K562 (cell line): ENCODE results near the gene ELMO1. TPM values are rescaled to one million over a fixed set of nuclear protein-coding genes. Genes with fewer than 3 reads are reported as not detected.

Experiments
- ATAC-seq: fragments of 200-7000 bp; cut with Tn5 transposase; 3 replicates; pipeline ENCODE4 v1.9.1; 2020; ENCODE audit warnings: moderate library complexity
- BruUV-seq: library from RNA; stranded (reverse); fragments of 400-500 nt; replicated peaks from 2 replicates; lab custom pipeline; 2021; lab: Mats Ljungman, UMichigan
- CTCF ChIA-PET: fragments of 300-600 bp; formaldehyde crosslinking; extraction: SDS; loops from one replicate; lab custom pipeline; 2021; ENCODE audit warnings: low intra/inter-chr PET ratio; lab: Yijun Ruan, JAX
- POLR2A ChIA-PET: fragments of 300-600, 350-650 bp; sonication (Branson Sonifier 250); formaldehyde crosslinking; extraction: SDS; loops from one replicate; lab custom pipeline; 2021; ENCODE audit warnings: antibody characterized with exemption, inconsistent platforms; lab: Yijun Ruan, JAX
- DNase-seq, 4 experiments: peaks; one replicate each; pipeline versions ENCODE4 v3.0.0 to v3.0.0-alpha.2; 2011 to 2018; ENCODE audit warnings: low spot score in 3 of 4, mixed read lengths in 3 of 4; ENCODE audit errors: extremely low read depth in 1 of 4
- FAIRE-seq: peaks from 2 replicates; lab custom pipeline; 2011; peaks lifted over from hg19 to GRCh38; lab: Jason Lieb, UNC
- H2AFZ ChIP-seq: 2 replicates; pipeline ENCODE4 v1.6.0; 2011; ENCODE audit warnings: low read depth, low read length, control low read depth, inconsistent platforms
- H3K27ac ChIP-seq: fragments of 200-600 bp; 3 replicates; pipeline ENCODE4 v1.8.0; 2011; ENCODE audit warnings: low read depth, mild to moderate bottlenecking, control low read depth, inconsistent platforms, low read length, moderate library complexity, mixed read lengths; ENCODE audit errors: extremely low read depth
- H3K27me3 ChIP-seq, 2 experiments: fragments of 300-600 bp in 1 of 2; 2 replicates in 1 of 2; 3 replicates in 1 of 2; pipeline versions ENCODE4 v1.6.0 to v1.8.0; 2011; ENCODE audit warnings: inconsistent platforms in 2 of 2, low read length in 2 of 2, mild to moderate bottlenecking in 1 of 2, mixed read lengths in 1 of 2, moderate library complexity in 1 of 2; ENCODE audit not compliant: control insufficient read depth in 2 of 2, insufficient read depth in 2 of 2
- H3K36me3 ChIP-seq: fragments of 300-600 bp; 3 replicates; pipeline ENCODE4 v1.8.0; 2011; ENCODE audit warnings: mild to moderate bottlenecking, low read length, inconsistent platforms; ENCODE audit not compliant: control insufficient read depth, insufficient read depth
- H3K4me1 ChIP-seq, 2 experiments: fragments of 200-600 bp in 1 of 2; replicated peaks in 1 of 2; 2 replicates in 1 of 2; 3 replicates in 1 of 2; pipeline versions ENCODE4 v1.5.1 to v1.8.0; 2011; ENCODE audit warnings: inconsistent platforms in 2 of 2, low read length in 2 of 2, mild to moderate bottlenecking in 1 of 2, mixed read lengths in 1 of 2, moderate library complexity in 1 of 2; ENCODE audit not compliant: control insufficient read depth in 2 of 2, insufficient read depth in 2 of 2
- H3K4me2 ChIP-seq: 2 replicates; pipeline ENCODE4 v1.6.1; 2011; ENCODE audit warnings: low read length, control low read depth, inconsistent platforms, mixed read lengths; ENCODE audit not compliant: insufficient read depth
- H3K4me3 ChIP-seq: fragments of 200-600 bp; sonication (generic), shearing (Covaris generic); 2 replicates; pipeline ENCODE4 v1.5.1; 2016; ENCODE audit warnings: control low read depth, inconsistent platforms
- H3K79me2 ChIP-seq: fragments of 200-600 bp; 3 replicates; pipeline ENCODE4 v1.8.0; 2011; ENCODE audit warnings: low read length, inconsistent platforms; ENCODE audit not compliant: control insufficient read depth, insufficient read depth
- H3K9ac ChIP-seq, 2 experiments: 2 replicates each; pipeline versions ENCODE4 v1.6.0 to v1.6.1; 2011; ENCODE audit warnings: low read depth in 2 of 2, low read length in 2 of 2, control low read depth in 1 of 2, inconsistent platforms in 1 of 2, mild to moderate bottlenecking in 1 of 2, mixed read lengths in 1 of 2; ENCODE audit not compliant: insufficient read depth in 1 of 2
- H3K9me1 ChIP-seq: one replicate; pipeline ENCODE4 v1.6.0; 2011; ENCODE audit warnings: inconsistent platforms, mild to moderate bottlenecking, low read length, moderate library complexity; ENCODE audit not compliant: control insufficient read depth, insufficient read depth
- H3K9me3 ChIP-seq: replicated peaks from 2 replicates; pipeline ENCODE4 v1.5.1; 2011; ENCODE audit warnings: low read depth, low read length, inconsistent platforms; ENCODE audit not compliant: control insufficient read depth, insufficient read depth
- H4K20me1 ChIP-seq: replicated peaks from 2 replicates; pipeline ENCODE4 v1.6.1; 2011; ENCODE audit warnings: low read length, inconsistent platforms, mixed read lengths; ENCODE audit not compliant: control insufficient read depth, insufficient read depth
- RUNX1 ChIP-seq: sonication (generic); IDR thresholded peaks from 2 replicates; pipeline ENCODE4 v1.6.1; 2016; ENCODE audit warnings: antibody characterized with exemption, low read depth
- ZNF778 ChIP-seq: fragments of 450-650 bp; formaldehyde crosslinking; IDR thresholded peaks from 2 replicates; pipeline ENCODE4 v1.4.0; 2020; ENCODE audit warnings: mild to moderate bottlenecking, moderate library complexity
- WGBS: fragments of 100-300 bp; shearing (Covaris generic); methylation state at CpG from one replicate; pipeline ENCODE4 v1.1.6; 2016; ENCODE audit warnings: low coverage, mixed read lengths; ENCODE audit not compliant: insufficient coverage; ENCODE audit errors: missing lambda C conversion rate; 5-methylcytosine and 5-hydroxymethylcytosine counted together
- in situ Hi-C: fragments of 300-500 bp; cut with MboI; formaldehyde crosslinking; loops from 4 replicates; pipeline ENCODE4 v1.15.0; 2018; ENCODE audit warnings: inconsistent platforms, mixed read lengths
- intact Hi-C: fragments of 100-400 bp; cut with micrococcal nuclease; formaldehyde crosslinking; loops from 2 replicates; pipeline ENCODE4 v1.14.2; 2022
- polyA plus RNA-seq, 8 experiments: library from polyadenylated mRNA; depleted of rRNA in 4 of 8; stranded (reverse) in 5 of 8; unstranded in 3 of 8; fragments of >200 nt; fragmentation: Nextera tagmentation in 2 of 8; fragmentation: Illumina TruSeq in 1 of 8; extraction: Ambion mirVana in 2 of 8; extraction: Trizol in 1 of 8; gene quantifications; 2 replicates each; pipeline versions ENCODE4 v1.2.1 to v1.2.3, GENCODE V29; 2011 to 2014; ENCODE audit warnings: inconsistent platforms in 1 of 8, missing spikeins in 1 of 8
- total RNA-seq, 7 experiments: library from RNA; depleted of rRNA in 6 of 7; stranded (reverse); fragments of >200 nt in 6 of 7; fragmentation: Illumina TruSeq in 2 of 7; extraction: Trizol in 2 of 7; gene quantifications; 2 replicates each; pipeline versions ENCODE4 v1.2.1 to v1.2.3, GENCODE V29; 2011 to 2021; ENCODE audit warnings: low replicate concordance in 1 of 7
- TF ChIP-seq, protein P1 (sequence below), 3 experiments: IDR thresholded peaks in 2 of 3; conservative IDR thresholded peaks in 1 of 3; 2 replicates each; pipeline ENCODE4 v1.5.1; 2011 to 2012; ENCODE audit warnings: low read length in 3 of 3, mild to moderate bottlenecking in 3 of 3, control low read depth in 2 of 3, improper control_type of control experiment in 1 of 3, inconsistent platforms in 1 of 3, low read depth in 1 of 3, mixed read lengths in 1 of 3, moderate library complexity in 1 of 3; ENCODE audit not compliant: insufficient read depth in 2 of 3
- TF ChIP-seq, protein P2 (sequence below): fragments of 450-650 bp; formaldehyde crosslinking; IDR thresholded peaks from 2 replicates; pipeline ENCODE4 v1.4.0; 2020; ENCODE audit warnings: mild to moderate bottlenecking, moderate library complexity

The ELMO1 gene
- total and polyA plus RNA-seq, 9 of the 15 experiments (the other 6 are each of a cell fraction or from before 2014, with no cell fraction given), result 0.36 to 7.2 (median 3.6) TPM

DNA sequence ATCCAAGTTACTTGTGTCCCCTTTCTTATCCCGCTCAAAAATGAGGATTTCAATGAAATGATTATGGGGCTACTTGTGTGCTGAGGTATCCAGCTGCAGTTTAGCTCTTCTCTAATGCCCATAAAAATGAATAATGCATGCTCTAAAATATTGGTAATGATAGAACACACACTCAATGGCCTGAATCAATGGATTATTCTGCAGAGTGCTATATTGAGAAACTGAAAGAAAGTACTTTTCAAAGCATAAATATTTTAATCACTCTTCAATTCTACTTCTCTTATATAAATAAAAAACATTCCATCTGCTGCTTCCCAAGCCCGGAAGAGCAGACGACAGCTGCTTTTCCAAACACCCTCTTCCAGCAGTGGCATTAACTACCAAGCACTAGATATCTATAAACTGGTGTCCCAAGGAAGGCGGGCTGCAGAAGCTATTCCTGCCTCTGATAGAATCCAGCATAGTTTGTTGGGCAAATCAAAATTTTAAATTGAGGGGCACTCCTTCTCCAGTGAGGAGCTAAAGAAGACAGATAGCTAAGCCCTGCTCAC lies 439.5 kb downstream of the ELMO1 start:
- ChIA-PET CTCF (no interaction called here), POLR2A (interaction anchor here (1.3 kb wide), 1 partner anchor 13 kb away, joined by 3 read pairs; no protein-coding TSS in a partner anchor)
- Histone ChIP-seq H3K9me3 (no peaks in the 10 kb centered on the region), H3K9me1 (no peaks in the 10 kb centered on the region), H3K9ac (no peak overlapping the region), H4K20me1 (no peaks in the 10 kb centered on the region), H3K4me3 (no peak overlapping the region), H3K27ac (no peak overlapping the region), H3K4me1 (no peaks in the 10 kb centered on the region), H3K36me3 (no peaks in the 10 kb centered on the region), H3K27me3 (no peaks in the 10 kb centered on the region; a peak in 1 of 5 replicates)
- WGBS, result 7% methylated on average over 4 of the region's 4 CpGs
- intact Hi-C loops, result no loop called here
- FAIRE-seq (no peak), ATAC-seq (no peak)
- no TSS peak for BruUV-seq
- TF ChIP-seq RUNX1 (no peak), ZNF778 (CRISPR knock-in tag) (no peak)
- TF ChIP-seq, protein P1, sequence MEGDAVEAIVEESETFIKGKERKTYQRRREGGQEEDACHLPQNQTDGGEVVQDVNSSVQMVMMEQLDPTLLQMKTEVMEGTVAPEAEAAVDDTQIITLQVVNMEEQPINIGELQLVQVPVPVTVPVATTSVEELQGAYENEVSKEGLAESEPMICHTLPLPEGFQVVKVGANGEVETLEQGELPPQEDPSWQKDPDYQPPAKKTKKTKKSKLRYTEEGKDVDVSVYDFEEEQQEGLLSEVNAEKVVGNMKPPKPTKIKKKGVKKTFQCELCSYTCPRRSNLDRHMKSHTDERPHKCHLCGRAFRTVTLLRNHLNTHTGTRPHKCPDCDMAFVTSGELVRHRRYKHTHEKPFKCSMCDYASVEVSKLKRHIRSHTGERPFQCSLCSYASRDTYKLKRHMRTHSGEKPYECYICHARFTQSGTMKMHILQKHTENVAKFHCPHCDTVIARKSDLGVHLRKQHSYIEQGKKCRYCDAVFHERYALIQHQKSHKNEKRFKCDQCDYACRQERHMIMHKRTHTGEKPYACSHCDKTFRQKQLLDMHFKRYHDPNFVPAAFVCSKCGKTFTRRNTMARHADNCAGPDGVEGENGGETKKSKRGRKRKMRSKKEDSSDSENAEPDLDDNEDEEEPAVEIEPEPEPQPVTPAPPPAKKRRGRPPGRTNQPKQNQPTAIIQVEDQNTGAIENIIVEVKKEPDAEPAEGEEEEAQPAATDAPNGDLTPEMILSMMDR (IDR thresholded peaks at IDR 0.05 in 2 of 3, conservative IDR thresholded peaks at IDR 0.05 in 1 of 3; ENCODE audit: insufficient read depth in 2 of 3, low read depth in 1 of 3, low read length in 3 of 3), result no peak
- TF ChIP-seq, protein P2, sequence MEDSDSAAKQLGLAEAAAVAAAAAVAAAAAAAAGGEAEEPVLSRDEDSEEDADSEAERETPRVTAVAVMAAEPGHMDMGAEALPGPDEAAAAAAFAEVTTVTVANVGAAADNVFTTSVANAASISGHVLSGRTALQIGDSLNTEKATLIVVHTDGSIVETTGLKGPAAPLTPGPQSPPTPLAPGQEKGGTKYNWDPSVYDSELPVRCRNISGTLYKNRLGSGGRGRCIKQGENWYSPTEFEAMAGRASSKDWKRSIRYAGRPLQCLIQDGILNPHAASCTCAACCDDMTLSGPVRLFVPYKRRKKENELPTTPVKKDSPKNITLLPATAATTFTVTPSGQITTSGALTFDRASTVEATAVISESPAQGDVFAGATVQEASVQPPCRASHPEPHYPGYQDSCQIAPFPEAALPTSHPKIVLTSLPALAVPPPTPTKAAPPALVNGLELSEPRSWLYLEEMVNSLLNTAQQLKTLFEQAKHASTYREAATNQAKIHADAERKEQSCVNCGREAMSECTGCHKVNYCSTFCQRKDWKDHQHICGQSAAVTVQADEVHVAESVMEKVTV, result no peak
- TF ChIP-seq, all 486 proteins: peak for 0
- no peak for DNase-seq
- in situ Hi-C loops, result no loop called here
- no peak overlapping the region for H2AFZ ChIP-seq
- H3K4me2 ChIP-seq, result no peak overlapping the region
- no peaks in the 10 kb centered on the region for H3K79me2 ChIP-seq
